Measurements from ENCODE around the gene NEUROD6.

- TF ChIP-seq CTCF (IDR thresholded peaks at IDR 0.05; ENCODE audit: low read length) (no peak), EZH2phosphoT487 (IDR thresholded peaks at IDR 0.05; ENCODE audit: low read length) (no peak), EZH2 (optimal IDR thresholded peaks at IDR 0.05; ENCODE audit: low read depth, low read length) (no peak)
These were observed 3.4 kb downstream of the NEUROD6 start for GRCh38 chr7:31337002-31337565.
